Stimulated activated CD4-positive, alpha-beta T cell treated with anti-CD3 and anti-CD28 coated beads, Interleukin-1b, Interleukin-23, amount 100 ng/mL, for 4 hours (primary cell): ENCODE results near the gene BCAS4.
"Not testable (repeated sequence)": the region's sequence is repeated elsewhere in the genome, so short reads cannot be mapped to it uniquely, and the experiment has no call there.

Experiments used
- DNase-seq, 2 donors: peaks; one replicate each; pipeline ENCODE4 v3.0.0-alpha.2; 2020; ENCODE audit warnings: low read depth in 2 of 2

BCAS4 gene, protein sequence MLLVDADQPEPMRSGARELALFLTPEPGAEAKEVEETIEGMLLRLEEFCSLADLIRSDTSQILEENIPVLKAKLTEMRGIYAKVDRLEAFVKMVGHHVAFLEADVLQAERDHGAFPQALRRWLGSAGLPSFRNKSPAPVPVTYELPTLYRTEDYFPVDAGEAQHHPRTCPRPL

GRCh38 chr20:50794846-50795634, at the start of gene BCAS4:
BCAS4 (plus strand) TSS chr20:50795061; CDS start chr20:50795084, 23 bp downstream.
- peak; percentile 77 to 79 for DNase-seq

DNA sequence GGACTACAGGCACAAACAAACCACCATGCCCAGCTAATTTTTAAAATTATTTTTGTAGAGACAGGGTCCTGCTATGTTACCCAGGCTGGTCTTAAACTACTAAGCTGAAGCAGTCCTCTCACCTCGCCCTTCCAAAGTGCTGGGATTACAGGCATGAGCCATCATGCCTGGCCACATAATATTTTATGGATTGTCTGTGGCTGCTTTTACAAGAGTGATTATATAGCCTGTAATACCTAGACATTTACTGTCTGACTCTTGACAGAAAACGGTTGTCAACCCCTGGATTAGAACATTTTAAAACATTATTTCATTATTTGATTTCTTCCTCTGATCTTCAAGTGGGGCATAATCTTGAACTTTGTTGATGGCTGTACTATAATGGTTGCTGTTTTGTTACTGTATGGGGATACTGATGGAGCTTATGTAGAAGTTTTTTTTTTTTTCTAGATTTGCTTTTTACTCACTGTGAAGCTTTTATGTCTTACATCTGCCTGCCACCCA, 49.2 kb upstream of the BCAS4 start:
- DNase-seq = no peak

GRCh38 chr20:50746138-50746940, 48.5 kb upstream of the BCAS4 start:
- DNase-seq = no peak

- no peak for DNase-seq
Observed at GRCh38 chr20:50747275-50747674, 47.6 kb upstream of the BCAS4 start.

DNA sequence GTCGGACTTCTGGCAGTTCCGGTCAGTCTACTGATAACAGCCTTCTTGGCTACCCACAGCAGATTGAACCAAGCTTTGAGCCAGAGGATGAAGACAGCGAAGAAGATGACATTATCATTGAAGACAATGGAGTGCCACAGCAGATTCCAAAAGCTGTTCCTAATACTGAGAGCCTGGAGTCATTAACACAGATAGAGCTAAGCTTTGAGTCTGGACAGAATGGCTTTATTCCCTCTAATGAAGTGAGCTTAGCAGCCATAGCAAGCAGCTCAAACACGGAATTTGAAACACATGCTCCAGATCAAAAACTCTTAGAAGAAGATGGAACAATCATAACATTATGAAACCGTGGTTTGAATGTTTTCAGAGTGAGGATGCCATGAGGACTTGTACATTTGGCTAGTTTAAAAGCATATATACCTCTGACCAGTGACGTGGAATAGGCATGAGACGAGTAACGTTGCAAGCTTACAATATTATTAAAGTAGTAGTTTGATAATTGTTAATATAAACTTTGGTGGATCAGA, 44.7 kb upstream of the BCAS4 start:
- DNase-seq = no peak

DNA sequence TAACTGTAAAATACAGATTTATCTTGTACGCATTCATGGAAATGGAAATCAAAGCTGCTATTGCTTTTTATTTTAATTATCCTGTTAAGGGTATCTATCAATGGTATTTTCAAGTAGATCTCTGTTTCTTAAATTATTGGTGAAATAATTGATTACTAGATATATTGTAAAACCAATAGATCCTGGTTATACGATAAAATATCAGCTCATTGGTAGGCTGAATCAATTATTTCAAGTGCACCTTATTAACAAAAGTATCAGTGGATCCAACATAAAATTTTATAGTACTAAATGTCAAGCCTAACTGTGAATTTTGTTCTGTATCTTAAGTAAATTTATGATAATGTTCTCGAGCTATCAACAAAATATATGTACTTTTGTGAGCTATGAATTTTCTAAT, 41.7 kb upstream of the BCAS4 start:
- no peak for DNase-seq

- no peak for DNase-seq
Observed at GRCh38 chr20:50754420-50754819, 40.4 kb upstream of the BCAS4 start.

DNA sequence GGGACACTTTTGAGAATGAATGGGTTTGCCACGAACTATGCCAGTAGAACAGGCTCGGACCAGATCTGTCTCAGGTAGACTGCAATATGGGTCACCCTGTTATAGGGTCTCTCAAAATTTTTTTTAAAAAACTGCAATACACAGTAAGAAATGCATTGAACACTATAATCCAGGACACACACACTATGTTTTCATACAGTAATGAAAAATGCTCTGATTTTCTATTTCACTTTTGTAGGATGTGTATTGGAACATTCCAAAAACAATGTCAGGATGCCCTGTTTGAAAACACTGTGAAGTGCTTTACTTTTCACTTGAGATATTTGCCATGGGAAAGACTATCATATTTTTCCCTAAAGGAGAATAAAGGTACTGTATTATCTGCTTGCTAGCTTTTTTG, 38.4 kb upstream of the BCAS4 start:
- DNase-seq = no peak

DNA sequence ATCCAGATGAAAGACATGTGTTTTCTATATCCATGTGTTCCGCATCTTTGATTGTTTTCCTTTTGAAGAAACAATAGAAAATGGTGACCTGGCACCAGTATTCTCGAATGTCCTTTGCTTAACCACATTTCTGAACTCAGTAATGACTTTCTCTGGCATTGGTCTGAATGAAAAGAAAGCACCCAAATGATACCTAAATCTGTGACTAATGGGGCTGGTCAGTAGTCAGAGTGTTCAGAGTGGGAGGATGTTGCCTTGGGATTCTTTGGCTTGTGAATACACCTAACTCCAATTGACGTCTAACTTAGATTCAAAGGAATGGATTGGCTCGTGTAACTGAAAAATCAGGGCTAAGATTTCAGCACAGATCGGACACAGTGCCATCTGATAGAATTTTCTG, 36.4 kb upstream of the BCAS4 start:
- DNase-seq = no peak

GRCh38 chr20:50758992-50759391, 35.9 kb upstream of the BCAS4 start:
- DNase-seq = no peak

DNA sequence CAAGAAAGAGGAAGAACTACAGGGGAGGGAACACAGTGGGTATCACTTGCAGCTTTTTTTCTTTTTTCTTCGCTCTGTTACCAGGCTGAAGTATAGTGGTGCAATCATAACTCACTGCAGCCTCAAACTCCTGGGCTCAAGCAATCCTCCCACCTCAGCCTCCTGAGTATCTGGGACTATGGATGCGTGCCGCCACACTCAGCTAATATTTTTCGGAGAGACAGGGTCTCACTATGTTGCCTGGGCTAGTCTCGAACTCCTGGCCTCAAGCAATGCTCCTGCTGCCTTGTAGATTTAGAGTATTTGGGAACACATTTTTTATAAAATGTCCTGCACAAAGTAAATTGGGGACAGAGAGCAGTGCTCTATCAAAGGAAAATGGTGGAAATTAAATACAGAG, 35.2 kb upstream of the BCAS4 start:
- DNase-seq = no peak

GRCh38 chr20:50762045-50762422, 32.8 kb upstream of the BCAS4 start:
- DNase-seq = no peak

DNA sequence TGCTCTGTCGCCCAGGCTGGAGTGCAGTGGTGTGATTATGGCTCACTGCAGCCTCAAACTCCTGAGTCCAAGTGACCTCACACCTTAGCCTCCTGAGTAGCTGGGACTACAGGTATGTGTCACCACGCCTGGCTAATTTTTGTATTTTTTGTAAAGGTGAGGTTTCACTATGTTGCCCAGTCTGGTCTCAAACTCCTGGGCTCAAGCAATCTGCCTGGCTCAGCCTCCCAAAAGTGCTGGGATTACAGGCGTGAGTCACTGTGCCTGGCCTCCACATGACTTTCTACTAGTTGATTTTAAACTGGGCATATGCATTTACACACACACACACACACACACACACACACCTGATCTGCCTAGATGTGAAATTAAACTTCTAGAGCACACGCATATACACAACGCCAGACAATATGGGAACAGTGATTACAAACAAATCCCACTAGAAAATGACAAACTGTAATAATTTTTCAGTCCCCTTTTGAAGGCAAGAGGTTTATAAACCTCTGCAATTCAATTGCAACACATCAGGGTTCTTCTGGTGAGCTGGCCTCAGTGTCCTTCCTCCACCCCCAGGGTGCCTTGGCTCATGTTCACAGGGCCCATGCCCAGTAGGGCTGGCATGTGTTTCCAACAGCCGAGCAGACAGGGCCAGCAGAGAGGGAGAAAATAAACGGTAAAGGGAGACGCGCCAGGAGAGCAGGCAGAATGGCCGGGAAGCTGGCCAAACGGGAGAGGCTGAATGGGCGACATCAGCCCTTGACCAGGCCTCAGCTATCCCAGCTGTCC, 32.2 kb upstream of the BCAS4 start:
- no peak for DNase-seq

- DNase-seq = not testable (repeated sequence)
Observed at GRCh38 chr20:50763550-50764458, 31.1 kb upstream of the BCAS4 start.

- not testable (repeated sequence) for DNase-seq
Observed at GRCh38 chr20:50765251-50765650, 29.6 kb upstream of the BCAS4 start.

- DNase-seq = no peak
Observed at GRCh38 chr20:50765674-50766073, 29.2 kb upstream of the BCAS4 start.

DNA sequence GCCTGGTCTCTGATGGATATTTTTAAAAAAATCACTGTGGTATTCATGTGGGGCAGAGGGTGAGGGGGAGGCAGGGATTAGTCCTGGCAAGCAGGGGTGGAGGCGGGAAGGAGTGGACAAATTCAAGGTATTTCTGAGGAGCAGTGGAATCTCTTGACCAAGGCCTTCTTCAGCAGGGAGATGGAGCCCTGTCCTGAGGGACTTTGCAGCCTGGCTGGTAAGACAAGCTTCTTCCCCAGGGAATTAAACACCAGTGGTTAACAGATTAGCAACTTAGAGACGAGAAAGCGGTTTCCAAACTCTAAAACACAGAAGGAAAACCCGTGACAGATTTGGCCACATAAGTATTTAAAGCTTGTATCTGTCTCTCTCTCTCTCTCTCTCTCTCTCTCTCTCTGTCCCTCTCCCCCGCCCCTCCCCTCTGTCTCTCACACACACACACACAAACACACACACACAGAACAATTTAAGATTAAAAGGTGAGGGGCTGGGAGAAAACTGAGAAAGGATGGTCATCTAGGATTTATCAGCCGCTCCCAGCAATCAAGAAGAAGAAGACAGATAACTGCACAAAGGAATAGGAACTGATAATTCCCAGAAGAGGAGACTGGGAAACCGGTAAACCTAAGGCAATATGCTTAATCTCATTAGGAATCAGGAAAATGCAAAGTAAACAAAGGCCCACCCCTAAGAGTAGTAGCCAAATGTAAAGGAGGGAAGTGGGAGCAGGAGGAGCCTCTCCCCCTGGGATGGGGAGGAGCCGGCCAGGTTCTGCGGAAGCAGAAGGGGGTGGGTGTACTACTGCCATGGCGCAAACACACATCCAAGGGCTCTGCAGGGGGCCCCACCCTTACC, 27.7 kb upstream of the BCAS4 start:
- not testable (repeated sequence) for DNase-seq

DNA sequence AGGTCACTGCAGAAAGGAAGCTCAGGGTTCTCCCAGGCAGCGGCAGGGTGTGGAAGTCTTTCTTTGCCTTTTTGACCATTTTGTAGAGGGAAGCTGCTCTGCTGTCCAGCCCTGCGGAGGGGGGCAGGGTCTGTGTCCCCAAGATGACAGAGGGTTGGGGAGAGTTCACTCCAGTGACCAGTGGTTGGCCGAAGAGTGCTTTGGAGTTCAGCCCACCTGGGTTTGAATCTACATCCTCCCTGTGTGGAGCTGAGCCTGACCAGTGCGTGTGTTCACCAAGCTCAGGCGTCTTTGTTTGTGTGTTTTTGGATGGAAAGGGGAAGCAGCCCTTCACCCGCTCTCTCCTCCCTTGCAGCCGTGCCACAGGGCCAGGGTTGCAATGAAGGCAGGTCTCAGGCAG, 25.9 kb upstream of the BCAS4 start:
- not testable (repeated sequence) for DNase-seq

DNA sequence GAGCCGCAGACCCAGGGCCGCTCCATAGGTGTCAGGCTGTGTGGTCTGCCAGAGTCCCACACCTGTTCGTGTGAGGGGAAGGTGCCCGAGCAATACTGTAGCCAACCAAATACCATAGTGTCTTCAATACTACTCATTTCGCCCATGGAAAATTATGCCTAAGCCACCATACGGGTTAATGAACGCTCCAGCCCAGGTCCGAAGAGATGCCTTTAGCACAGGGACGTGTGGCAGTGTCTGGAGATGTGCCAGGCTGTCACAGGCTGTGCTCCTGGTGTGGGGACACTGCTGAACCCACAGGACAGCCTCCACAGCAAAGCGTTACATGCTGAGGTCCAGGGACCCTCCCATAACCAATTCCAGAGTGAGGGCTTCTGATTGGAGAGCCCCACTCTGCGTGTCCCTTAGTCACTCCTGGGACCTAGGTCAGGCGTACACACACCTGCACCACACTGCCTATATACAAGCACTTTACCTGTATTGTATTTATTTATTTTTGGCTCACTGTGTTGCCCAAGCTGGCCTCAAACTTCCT, 25.2 kb upstream of the BCAS4 start:
- DNase-seq = not testable (repeated sequence)
